Kidney epithelial cell (primary cell): ENCODE measurements around the gene CD4. TPM values are rescaled to one million over a fixed set of nuclear protein-coding genes. Genes with fewer than 3 reads are reported as not detected.

Source experiments
- DNase-seq: peaks from one replicate; pipeline ENCODE4 v3.0.0-alpha.2; 2010; ENCODE audit warnings: low read depth
- H3K27me3 ChIP-seq: 2 replicates; pipeline ENCODE4 v1.6.0; 2011; ENCODE audit warnings: low read length; ENCODE audit not compliant: control insufficient read depth, insufficient read depth
- H3K36me3 ChIP-seq: 2 replicates; pipeline ENCODE4 v1.5.1; 2011; ENCODE audit warnings: low read length; ENCODE audit not compliant: control insufficient read depth, insufficient read depth
- H3K4me3 ChIP-seq: 2 replicates; pipeline ENCODE4 v1.5.1; 2011; ENCODE audit warnings: low read depth, mild to moderate bottlenecking, control low read depth, low read length
- CTCF ChIP-seq: IDR thresholded peaks from 2 replicates; pipeline ENCODE4 v1.5.1; 2011; ENCODE audit warnings: mild to moderate bottlenecking, moderate library complexity, low read length, control low read depth, inconsistent platforms; ENCODE audit not compliant: insufficient read depth, poor library complexity, severe bottlenecking
- total RNA-seq: library from RNA; depleted of rRNA; stranded (reverse); fragments of >200 nt; gene quantifications from 2 replicates; pipeline ENCODE4 v1.2.3, GENCODE V29; 2015

CD4 gene
- total RNA-seq, 1 donor from 2014 or later = 0.08 TPM

DNA sequence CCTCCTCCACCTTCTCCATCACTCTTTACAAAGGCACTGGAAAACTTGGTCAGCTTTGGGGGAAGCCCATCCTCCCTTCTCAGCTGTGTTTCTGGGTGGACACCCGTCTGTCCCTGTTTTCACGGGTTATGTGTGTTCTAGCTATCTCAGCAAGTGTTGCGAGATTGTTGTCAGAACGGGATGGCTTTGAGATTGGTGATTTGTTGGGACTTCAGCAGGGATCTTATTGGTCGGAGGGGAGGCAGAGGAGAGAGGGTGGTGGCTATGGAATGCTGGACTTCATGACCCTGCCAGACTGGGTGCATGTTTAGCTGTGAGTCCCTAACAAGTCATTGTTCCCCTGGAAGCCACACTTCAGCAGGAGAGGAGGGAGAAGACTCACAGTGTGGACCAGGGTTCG, 64.7 kb downstream of the CD4 start:
- no peaks in the 10 kb centered on the region for H3K27me3 ChIP-seq
- TF ChIP-seq CTCF = no peak
- H3K36me3 ChIP-seq = peaks cover 3% of the 10 kb centered on the region
- H3K4me3 ChIP-seq = no peak overlapping the region
- DNase-seq = no peak

- no peak for TF ChIP-seq CTCF
- Histone ChIP-seq H3K36me3 (peaks cover 4% of the 10 kb centered on the region), H3K4me3 (no peak overlapping the region), H3K27me3 (no peaks in the 10 kb centered on the region)
- no peak for DNase-seq
These were observed 66.0 kb downstream of the CD4 start for GRCh38 chr12:6855322-6855721.

- TF ChIP-seq CTCF = no peak
- no peaks in the 10 kb centered on the region for H3K27me3 ChIP-seq
- no peak for DNase-seq
- peaks cover 9% of the 10 kb centered on the region for H3K36me3 ChIP-seq
- H3K4me3 ChIP-seq = no peak overlapping the region
These were observed 69.5 kb downstream of the CD4 start for GRCh38 chr12:6858799-6859198.

GRCh38 chr12:6860116-6860515, 70.8 kb downstream of the CD4 start:
- TF ChIP-seq CTCF = no peak

DNA sequence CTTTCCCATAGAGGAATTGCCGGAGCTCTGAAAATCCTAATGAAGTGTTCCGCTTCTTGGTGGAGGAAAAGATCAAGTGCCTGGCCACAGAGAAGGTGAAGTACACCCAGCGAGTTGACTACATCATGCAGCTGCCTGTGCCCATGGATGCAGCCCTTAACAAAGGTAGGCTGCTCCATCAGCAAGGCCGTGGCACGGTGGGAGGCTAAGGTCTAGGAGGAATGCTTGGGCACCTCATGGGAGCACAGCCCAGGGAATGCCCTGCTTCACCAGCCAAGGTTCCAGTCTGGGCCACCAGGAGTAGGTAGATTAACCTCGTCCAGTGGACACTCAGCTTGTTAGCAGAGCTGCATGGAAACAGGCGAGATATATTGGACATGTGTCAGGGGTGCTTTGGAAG, 71.6 kb downstream of the CD4 start:
- TF ChIP-seq CTCF = no peak
- H3K36me3 ChIP-seq = peaks cover 11% of the 10 kb centered on the region
- no peak overlapping the region for H3K4me3 ChIP-seq
- no peaks in the 10 kb centered on the region for H3K27me3 ChIP-seq
- DNase-seq = no peak

More at GRCh38 chr12:6860116-6860515, 70.8 kb downstream of the CD4 start:
- no peaks in the 10 kb centered on the region for H3K27me3 ChIP-seq
- no peak overlapping the region for H3K4me3 ChIP-seq
- H3K36me3 ChIP-seq = peaks cover 11% of the 10 kb centered on the region
- no peak for DNase-seq

DNA sequence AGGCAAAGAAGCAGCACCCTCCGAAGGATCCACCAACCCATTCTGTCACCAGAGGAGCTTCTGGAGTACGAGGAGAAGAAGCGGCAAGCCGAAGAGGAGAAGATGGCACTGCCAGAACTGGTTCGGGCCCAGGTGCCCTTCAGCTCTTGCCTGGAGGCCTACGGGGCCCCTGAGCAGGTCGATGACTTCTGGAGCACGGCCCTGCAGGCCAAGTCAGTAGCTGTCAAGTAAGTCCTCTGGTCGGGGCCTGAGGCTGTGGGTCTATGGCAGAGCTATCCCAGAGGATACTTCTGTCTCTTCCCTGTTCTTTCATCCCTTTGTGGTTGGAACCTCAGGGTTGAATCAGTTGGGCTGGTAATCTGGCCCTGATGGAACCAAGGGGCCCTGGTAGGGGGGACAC, 72.1 kb downstream of the CD4 start:
- peaks cover 11% of the 10 kb centered on the region for H3K36me3 ChIP-seq
- H3K4me3 ChIP-seq = no peak overlapping the region
- TF ChIP-seq CTCF = no peak
- no peaks in the 10 kb centered on the region for H3K27me3 ChIP-seq
- no peak for DNase-seq
